Sigmoid colon (tissue), 7 donors: Measurements from ENCODE around the gene METTL25. TPM values are rescaled to one million over a fixed set of nuclear protein-coding genes. Genes with fewer than 3 reads are reported as not detected.

Source experiments
- DNase-seq: peaks from one replicate; pipeline ENCODE4 v3.0.0-alpha.2; 2019
- H3K27ac ChIP-seq, 4 donors: fragments of 200-600 bp; sonication (generic); one replicate each; pipeline ENCODE4 v1.5.1; 2016 to 2019; ENCODE audit warnings: mild to moderate bottlenecking in 1 of 4
- H3K27me3 ChIP-seq, 3 donors: fragments of 200-600 bp; sonication (generic); one replicate each; pipeline ENCODE4 v1.5.1; 2019; ENCODE audit warnings: mild to moderate bottlenecking in 1 of 3
- H3K36me3 ChIP-seq, 4 donors: fragments of 200-600 bp; sonication (generic); one replicate each; pipeline ENCODE4 v1.5.1; 2016 to 2019
- H3K4me1 ChIP-seq, 4 donors: fragments of 200-600 bp; sonication (generic); one replicate each; pipeline ENCODE4 v1.5.1; 2017 to 2019
- H3K4me3 ChIP-seq, 4 donors: fragments of 200-600 bp; sonication (generic); one replicate each; pipeline ENCODE4 v1.5.1; 2017 to 2019; ENCODE audit warnings: mild to moderate bottlenecking in 2 of 4, moderate library complexity in 1 of 4
- H3K9me3 ChIP-seq, 4 donors: fragments of 200-600 bp in 3 of 4; sonication (generic) in 3 of 4; one replicate each; pipeline versions ENCODE4 v1.5.1 to v1.6.1; 2013 to 2019
- EP300 ChIP-seq, 4 donors: sonication (generic); formaldehyde crosslinking; IDR thresholded peaks; one replicate each; pipeline ENCODE4 v1.6.1; 2017; ENCODE audit warnings: antibody characterized with exemption in 4 of 4
- POLR2A ChIP-seq, 2 donors: fragments of 450-650 bp; IDR thresholded peaks; one replicate each; pipeline ENCODE4 v1.6.1; 2016; ENCODE audit warnings: antibody characterized with exemption in 2 of 2, mild to moderate bottlenecking in 2 of 2, moderate library complexity in 2 of 2
- POLR2AphosphoS5 ChIP-seq, 4 donors: sonication (generic); formaldehyde crosslinking; IDR thresholded peaks; one replicate each; pipeline ENCODE4 v1.6.1; 2017; ENCODE audit warnings: antibody characterized with exemption in 4 of 4
- WGBS, 2 donors: extraction: QIAGEN DNeasy Blood & Tissue Kit; methylation state at CpG; one replicate each; pipeline ENCODE4 v1.1.7; 2013; 5-methylcytosine and 5-hydroxymethylcytosine counted together
- intact Hi-C: fragments of 100-400 bp; cut with DNase I; formaldehyde crosslinking; loops from one replicate; pipeline ENCODE4 v1.15.1; 2023
- polyA plus RNA-seq, 3 donors: library from polyadenylated mRNA; stranded (reverse); fragments of 200-250 nt; gene quantifications; one replicate each; pipeline ENCODE4 v1.2.3, GENCODE V29; 2013
- total RNA-seq, 4 donors: library from RNA; depleted of rRNA; stranded (reverse); fragments of >200 nt; gene quantifications; one replicate each; pipeline ENCODE4 v1.1.0, GENCODE V29; 2016
- TF ChIP-seq, protein P1 (sequence below), 4 experiments: fragments of 450-650 bp in 3 of 4; fragments of 200-600 bp in 1 of 4; IDR thresholded peaks; one replicate each; pipeline ENCODE4 v1.5.1; 2016 to 2019; ENCODE audit warnings: antibody characterized with exemption in 4 of 4, mild to moderate bottlenecking in 3 of 4, moderate library complexity in 2 of 4
- donor health status: healthy with polysubstance abuse.
- donor health status: Bipolar disorder and iron deficiency.
- donor health status: healthy.

METTL25 gene
- total and polyA plus RNA-seq, 7 donors = 3.9 to 59.9 (median 22.7) TPM

DNA sequence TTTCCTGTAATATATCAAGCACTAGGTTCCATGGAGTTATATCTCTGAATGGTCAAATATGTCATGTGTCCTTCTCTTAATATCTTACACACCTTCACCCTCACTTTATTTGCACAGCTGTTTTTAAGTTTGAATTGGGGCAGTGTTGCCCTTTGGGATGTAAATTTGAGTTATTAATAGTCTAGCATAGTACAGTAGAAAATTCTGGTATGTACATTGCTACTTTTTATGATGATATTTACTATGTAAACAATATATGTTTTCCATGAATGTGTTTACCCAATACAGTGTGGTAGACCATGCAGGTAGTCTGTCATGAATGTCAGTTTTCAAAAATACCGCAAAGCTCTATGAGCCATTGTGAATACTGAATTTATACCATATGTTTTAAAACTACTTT is 50.5 kb downstream of the METTL25 start:
- no peak overlapping the region for H3K27ac ChIP-seq
- DNase-seq = no peak
- no peaks in the 10 kb centered on the region for H3K4me1 ChIP-seq
- no peaks in the 10 kb centered on the region for H3K27me3 ChIP-seq
- no peak for TF ChIP-seq POLR2AphosphoS5 (IDR thresholded peaks at IDR 0.05)
- no peak for TF ChIP-seq EP300 (IDR thresholded peaks at IDR 0.05)
- TF ChIP-seq POLR2A (IDR thresholded peaks at IDR 0.05) = no peak
- TF ChIP-seq, protein P1, sequence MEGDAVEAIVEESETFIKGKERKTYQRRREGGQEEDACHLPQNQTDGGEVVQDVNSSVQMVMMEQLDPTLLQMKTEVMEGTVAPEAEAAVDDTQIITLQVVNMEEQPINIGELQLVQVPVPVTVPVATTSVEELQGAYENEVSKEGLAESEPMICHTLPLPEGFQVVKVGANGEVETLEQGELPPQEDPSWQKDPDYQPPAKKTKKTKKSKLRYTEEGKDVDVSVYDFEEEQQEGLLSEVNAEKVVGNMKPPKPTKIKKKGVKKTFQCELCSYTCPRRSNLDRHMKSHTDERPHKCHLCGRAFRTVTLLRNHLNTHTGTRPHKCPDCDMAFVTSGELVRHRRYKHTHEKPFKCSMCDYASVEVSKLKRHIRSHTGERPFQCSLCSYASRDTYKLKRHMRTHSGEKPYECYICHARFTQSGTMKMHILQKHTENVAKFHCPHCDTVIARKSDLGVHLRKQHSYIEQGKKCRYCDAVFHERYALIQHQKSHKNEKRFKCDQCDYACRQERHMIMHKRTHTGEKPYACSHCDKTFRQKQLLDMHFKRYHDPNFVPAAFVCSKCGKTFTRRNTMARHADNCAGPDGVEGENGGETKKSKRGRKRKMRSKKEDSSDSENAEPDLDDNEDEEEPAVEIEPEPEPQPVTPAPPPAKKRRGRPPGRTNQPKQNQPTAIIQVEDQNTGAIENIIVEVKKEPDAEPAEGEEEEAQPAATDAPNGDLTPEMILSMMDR (IDR thresholded peaks at IDR 0.05) = no peak
- H3K36me3 ChIP-seq = peaks cover 0 to 4% (median 2%) of the 10 kb centered on the region in 4 donors
- intact Hi-C loops = no loop called here
- whole genome bisulfite sequencing, 2 donors = 98 to 99% methylated on average over 1 of the region's 1 CpG
- no peak overlapping the region for H3K4me3 ChIP-seq
- H3K9me3 ChIP-seq = no peaks in the 10 kb centered on the region

DNA sequence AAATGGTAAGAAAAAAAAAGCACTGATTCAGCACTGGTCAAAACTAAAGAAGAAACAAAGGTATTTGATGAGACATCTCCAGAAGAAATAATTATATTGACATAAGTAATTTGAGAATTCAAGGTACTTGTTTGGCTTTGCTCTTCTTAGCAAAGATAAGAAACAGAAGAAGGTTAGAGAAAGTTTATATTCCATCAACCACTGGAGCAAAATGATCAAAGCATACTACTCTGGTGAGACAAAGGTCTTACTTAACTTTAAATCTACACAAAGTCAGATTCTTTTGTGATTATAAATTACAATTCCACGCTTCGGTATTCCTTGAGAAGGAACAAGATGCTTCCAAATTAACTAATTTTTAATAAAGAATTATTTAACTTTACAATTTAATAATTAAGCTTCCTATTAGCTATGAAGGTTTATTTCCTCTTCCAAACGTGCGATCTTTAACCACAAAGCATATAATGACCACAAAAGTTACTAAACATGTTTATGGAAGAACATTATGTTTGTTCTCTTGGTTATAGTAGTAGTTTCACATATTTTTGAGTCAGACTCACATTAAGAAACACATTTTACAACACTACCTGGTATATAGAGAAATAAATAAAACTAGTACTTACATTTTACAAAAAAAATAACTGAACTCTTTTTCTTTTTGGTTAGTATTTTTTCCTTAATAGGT is 53.4 kb downstream of the METTL25 start:
- Histone ChIP-seq H3K4me1 (no peaks in the 10 kb centered on the region), H3K27me3 (no peaks in the 10 kb centered on the region), H3K36me3 (peaks cover 0 to 4% (median 0%) of the 10 kb centered on the region in 4 donors), H3K4me3 (no peak overlapping the region), H3K27ac (no peak overlapping the region), H3K9me3 (no peaks in the 10 kb centered on the region)
- intact Hi-C loops = no loop called here
- TF ChIP-seq, protein P1 (IDR thresholded peaks at IDR 0.05) = no peak
- TF ChIP-seq POLR2AphosphoS5 (IDR thresholded peaks at IDR 0.05) (no peak), POLR2A (IDR thresholded peaks at IDR 0.05) (no peak), EP300 (IDR thresholded peaks at IDR 0.05) (no peak)
- no peak for DNase-seq
- 83 to 88% methylated on average over 4 of the region's 4 CpGs for WGBS, 2 donors

DNA sequence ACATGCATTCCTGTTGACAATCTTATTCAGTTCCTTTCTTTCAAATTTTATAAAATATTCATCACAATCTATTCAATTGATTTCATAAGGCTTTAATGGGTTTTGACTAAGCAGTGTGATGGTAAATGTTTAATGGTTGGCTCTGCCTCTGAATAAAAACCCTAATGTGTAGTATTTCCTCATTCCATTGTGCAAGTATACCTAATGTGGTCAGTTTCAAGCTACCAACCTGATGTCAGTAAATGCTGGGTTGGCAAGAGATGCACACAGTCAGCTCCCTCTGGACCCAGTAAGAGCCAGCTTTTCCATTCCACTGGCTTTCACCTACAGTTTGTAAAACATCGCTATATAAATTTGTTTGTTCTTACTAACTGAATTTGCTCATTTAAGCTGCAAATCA is 53.9 kb downstream of the METTL25 start:
- Histone ChIP-seq H3K27ac (no peak overlapping the region), H3K4me1 (no peaks in the 10 kb centered on the region), H3K9me3 (no peaks in the 10 kb centered on the region), H3K27me3 (no peaks in the 10 kb centered on the region), H3K4me3 (no peak overlapping the region), H3K36me3 (peaks cover 0 to 4% (median 0%) of the 10 kb centered on the region in 4 donors)
- no peak for DNase-seq
- intact Hi-C loops = no loop called here
- 95 to 98% methylated on average over 1 of the region's 1 CpG for WGBS, 2 donors
- TF ChIP-seq POLR2AphosphoS5 (IDR thresholded peaks at IDR 0.05) (no peak), POLR2A (IDR thresholded peaks at IDR 0.05) (no peak), EP300 (IDR thresholded peaks at IDR 0.05) (no peak)
- TF ChIP-seq, protein P1 (IDR thresholded peaks at IDR 0.05) = no peak

DNA sequence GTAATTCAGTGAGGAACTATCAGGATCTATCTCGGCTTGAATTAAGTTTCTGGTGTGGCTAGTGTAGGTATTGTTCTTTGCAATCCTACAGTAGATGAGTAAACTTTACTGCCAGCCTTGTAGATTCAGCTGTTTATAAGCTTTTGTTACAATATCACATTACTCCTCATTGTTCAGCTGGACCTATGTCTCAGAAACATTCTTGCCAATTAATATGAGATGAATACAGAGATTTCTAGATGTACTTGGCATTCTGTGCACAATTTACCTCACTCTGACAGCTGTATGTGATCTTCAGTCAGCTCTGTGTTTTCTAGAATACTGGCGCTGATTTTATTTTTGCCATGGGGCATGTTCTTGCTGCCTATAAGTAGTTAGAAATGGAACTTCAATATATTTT is 55.7 kb downstream of the METTL25 start:
- TF ChIP-seq POLR2A (IDR thresholded peaks at IDR 0.05) (no peak), EP300 (IDR thresholded peaks at IDR 0.05) (no peak), POLR2AphosphoS5 (IDR thresholded peaks at IDR 0.05) (no peak)
- TF ChIP-seq, protein P1 (IDR thresholded peaks at IDR 0.05) = no peak
- Histone ChIP-seq H3K4me1 (no peaks in the 10 kb centered on the region), H3K36me3 (no peaks in the 10 kb centered on the region), H3K4me3 (no peak overlapping the region), H3K27ac (no peak overlapping the region), H3K9me3 (no peaks in the 10 kb centered on the region), H3K27me3 (no peaks in the 10 kb centered on the region)
- intact Hi-C loops = no loop called here
- 88 to 91% methylated on average over 2 of the region's 2 CpGs for WGBS, 2 donors
- no peak for DNase-seq

DNA sequence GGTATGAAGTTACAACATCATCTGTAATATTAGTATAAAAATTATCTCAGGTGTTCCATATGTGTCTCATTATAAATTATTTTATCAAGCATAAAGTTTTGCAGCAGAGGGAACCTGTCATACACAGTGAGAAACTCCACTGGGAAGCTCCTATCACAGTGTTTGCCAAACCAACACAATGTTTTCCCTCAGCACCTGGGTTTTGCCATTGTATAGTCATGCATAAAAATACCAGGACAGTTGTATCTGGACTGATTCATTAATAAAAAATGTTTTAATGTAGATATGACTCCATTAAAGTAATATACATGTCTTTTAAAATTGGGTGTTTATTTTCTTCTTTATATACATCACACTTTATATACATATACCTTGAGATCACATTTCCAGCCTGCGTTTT is 56.6 kb downstream of the METTL25 start:
- WGBS, 2 donors = 89 to 95% methylated on average over 1 of the region's 1 CpG
- TF ChIP-seq EP300 (IDR thresholded peaks at IDR 0.05) = no peak
- TF ChIP-seq, protein P1 (IDR thresholded peaks at IDR 0.05) = no peak
- no peak for TF ChIP-seq POLR2A (IDR thresholded peaks at IDR 0.05)
- TF ChIP-seq POLR2AphosphoS5 (IDR thresholded peaks at IDR 0.05) = no peak
- Histone ChIP-seq H3K27me3 (no peaks in the 10 kb centered on the region), H3K9me3 (no peaks in the 10 kb centered on the region), H3K4me3 (no peak overlapping the region), H3K36me3 (no peaks in the 10 kb centered on the region), H3K4me1 (no peaks in the 10 kb centered on the region), H3K27ac (no peak overlapping the region)
- DNase-seq = no peak
- intact Hi-C loops = no loop called here
